ENCODE results near the gene RYR1.
A peak's percentile ranks its signal among the peaks of the same experiment; 100 is the strongest.

Gene RYR1

DNA sequence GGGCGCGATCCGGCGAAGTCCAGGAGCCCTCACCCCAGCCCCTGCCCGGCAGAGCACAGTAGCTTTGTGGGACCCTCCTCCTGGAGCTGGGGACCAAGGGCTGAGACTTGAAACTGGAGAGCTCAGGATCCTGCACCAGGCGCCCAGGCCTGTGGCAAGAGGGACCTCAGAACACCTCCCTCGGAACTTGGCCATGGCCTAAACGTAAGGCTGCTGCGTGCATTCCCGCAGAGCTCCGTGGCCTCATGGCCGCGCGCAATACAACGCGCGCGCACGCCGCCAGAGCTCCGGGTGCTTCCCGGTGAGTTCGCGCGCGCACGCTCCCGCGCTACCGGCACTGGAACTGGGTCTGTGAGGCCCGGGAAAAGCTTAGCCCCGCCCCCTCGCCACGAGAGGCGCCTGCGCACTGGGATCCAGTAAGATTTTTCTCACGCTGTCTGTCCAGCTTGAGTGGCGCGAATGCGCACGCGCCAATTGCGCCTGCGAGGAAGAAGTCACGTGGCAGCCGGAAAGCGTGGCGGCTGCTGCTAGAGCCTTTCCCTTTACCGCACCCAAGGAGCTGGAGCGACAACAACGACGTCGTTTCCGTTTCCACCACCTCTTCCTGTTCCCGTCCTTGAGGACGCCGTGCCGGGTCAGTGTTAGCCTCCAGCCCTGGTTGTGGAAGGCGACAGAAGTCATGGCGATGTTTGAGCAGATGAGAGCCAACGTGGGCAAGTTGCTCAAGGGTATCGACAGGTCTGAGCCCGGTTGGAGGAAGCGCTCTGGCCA is 185.3 kb downstream of the RYR1 start, which contains the start of gene EIF3K:
Gene EIF3K (plus strand): TSS at position 599 of the 771 bp plus-strand sequence. CDS start 81 bp downstream, at position 680.
- H3K9ac ChIP-seq (ENCODE audit: low read length), result peak within 1 kb of the TSS; percentile 94
- peak within 1 kb of the TSS; percentile 94 for H3K4me2 ChIP-seq (ENCODE audit: low read depth, low read length, poor library complexity, severe bottlenecking)
- no peaks in the 10 kb centered on the region for H3K9me3 ChIP-seq (ENCODE audit: insufficient read depth, low read length)
- no peaks in the 10 kb centered on the region for H3K9me2 ChIP-seq (replicated peaks; ENCODE audit: insufficient read depth, low read length)
- peak within 1 kb of the TSS; percentile 54 for H2AFZ ChIP-seq (ENCODE audit: low read depth, low read length, severe bottlenecking)
- H3F3A ChIP-seq (ENCODE audit: insufficient read depth), result peaks cover 11% of the 10 kb centered on the region
- H3K27ac ChIP-seq (ENCODE audit: low read depth, low read length), result peak within 1 kb of the TSS; percentile 93
- peaks cover 46% of the 10 kb centered on the region for H3K79me2 ChIP-seq (ENCODE audit: insufficient read depth, low read length)
- H3K4me3 ChIP-seq (ENCODE audit: insufficient read depth, low read length, poor library complexity, severe bottlenecking), result peak within 1 kb of the TSS; percentile 94
- H4K20me1 ChIP-seq (ENCODE audit: low read depth, low read length), result no peaks in the 10 kb centered on the region
- no peak for TF ChIP-seq EZH2phosphoT487 (conservative IDR thresholded peaks at IDR 0.05; ENCODE audit: low read length)
- TF ChIP-seq, protein P1, sequence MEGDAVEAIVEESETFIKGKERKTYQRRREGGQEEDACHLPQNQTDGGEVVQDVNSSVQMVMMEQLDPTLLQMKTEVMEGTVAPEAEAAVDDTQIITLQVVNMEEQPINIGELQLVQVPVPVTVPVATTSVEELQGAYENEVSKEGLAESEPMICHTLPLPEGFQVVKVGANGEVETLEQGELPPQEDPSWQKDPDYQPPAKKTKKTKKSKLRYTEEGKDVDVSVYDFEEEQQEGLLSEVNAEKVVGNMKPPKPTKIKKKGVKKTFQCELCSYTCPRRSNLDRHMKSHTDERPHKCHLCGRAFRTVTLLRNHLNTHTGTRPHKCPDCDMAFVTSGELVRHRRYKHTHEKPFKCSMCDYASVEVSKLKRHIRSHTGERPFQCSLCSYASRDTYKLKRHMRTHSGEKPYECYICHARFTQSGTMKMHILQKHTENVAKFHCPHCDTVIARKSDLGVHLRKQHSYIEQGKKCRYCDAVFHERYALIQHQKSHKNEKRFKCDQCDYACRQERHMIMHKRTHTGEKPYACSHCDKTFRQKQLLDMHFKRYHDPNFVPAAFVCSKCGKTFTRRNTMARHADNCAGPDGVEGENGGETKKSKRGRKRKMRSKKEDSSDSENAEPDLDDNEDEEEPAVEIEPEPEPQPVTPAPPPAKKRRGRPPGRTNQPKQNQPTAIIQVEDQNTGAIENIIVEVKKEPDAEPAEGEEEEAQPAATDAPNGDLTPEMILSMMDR (IDR thresholded peaks at IDR 0.05; ENCODE audit: insufficient read depth, low read length, poor library complexity, severe bottlenecking), result no peak
- peaks cover 8% of the 10 kb centered on the region; the same call in 1 of the 2 replicates for H3K36me3 ChIP-seq (ENCODE audit: low read length)
- no peaks in the 10 kb centered on the region for H3K27me3 ChIP-seq (ENCODE audit: low read length)

GRCh38 chr19:38619361-38620174 is 186.1 kb downstream of the RYR1 start:
- Histone ChIP-seq H3K79me2 (ENCODE audit: insufficient read depth, low read length) (peaks cover 46% of the 10 kb centered on the region), H2AFZ (ENCODE audit: low read depth, low read length, severe bottlenecking) (peak overlapping the region; percentile 54), H3K4me2 (ENCODE audit: low read depth, low read length, poor library complexity, severe bottlenecking) (peak overlapping the region; percentile 94)

GRCh38 chr19:38624822-38625221 is 191.3 kb downstream of the RYR1 start:
- Histone ChIP-seq H3F3A (ENCODE audit: insufficient read depth) (no peaks in the 10 kb centered on the region), H3K9me3 (ENCODE audit: insufficient read depth, low read length) (no peaks in the 10 kb centered on the region), H3K79me2 (ENCODE audit: insufficient read depth, low read length) (peaks cover 13% of the 10 kb centered on the region), H3K4me3 (ENCODE audit: insufficient read depth, low read length, poor library complexity, severe bottlenecking) (no peak overlapping the region), H4K20me1 (ENCODE audit: low read depth, low read length) (no peaks in the 10 kb centered on the region), H3K27me3 (ENCODE audit: low read length) (no peaks in the 10 kb centered on the region), H3K27ac (ENCODE audit: low read depth, low read length) (no peak overlapping the region), H3K36me3 (ENCODE audit: low read length) (peaks cover 10% of the 10 kb centered on the region; the same call in 1 of the 2 replicates), H2AFZ (ENCODE audit: low read depth, low read length, severe bottlenecking) (no peak overlapping the region), H3K4me2 (ENCODE audit: low read depth, low read length, poor library complexity, severe bottlenecking) (no peak overlapping the region), H3K9ac (ENCODE audit: low read length) (no peak overlapping the region), H3K9me2 (replicated peaks; ENCODE audit: insufficient read depth, low read length) (no peaks in the 10 kb centered on the region)
- TF ChIP-seq, protein P1 (IDR thresholded peaks at IDR 0.05; ENCODE audit: insufficient read depth, low read length, poor library complexity, severe bottlenecking), result no peak
- no peak for TF ChIP-seq EZH2phosphoT487 (conservative IDR thresholded peaks at IDR 0.05; ENCODE audit: low read length)

More at GRCh38 chr19:38619361-38620174, 186.1 kb downstream of the RYR1 start:
- no peaks in the 10 kb centered on the region for H3K27me3 ChIP-seq (ENCODE audit: low read length)
- H3K27ac ChIP-seq (ENCODE audit: low read depth, low read length), result peak overlapping the region; percentile 28
- H3K4me3 ChIP-seq (ENCODE audit: insufficient read depth, low read length, poor library complexity, severe bottlenecking), result peak overlapping the region; percentile 94
- H3K9me3 ChIP-seq (ENCODE audit: insufficient read depth, low read length), result no peaks in the 10 kb centered on the region
- H3K9me2 ChIP-seq (replicated peaks; ENCODE audit: insufficient read depth, low read length), result no peaks in the 10 kb centered on the region
- TF ChIP-seq EZH2phosphoT487 (conservative IDR thresholded peaks at IDR 0.05; ENCODE audit: low read length), result no peak
- TF ChIP-seq, protein P1 (IDR thresholded peaks at IDR 0.05; ENCODE audit: insufficient read depth, low read length, poor library complexity, severe bottlenecking), result no peak
- H3F3A ChIP-seq (ENCODE audit: insufficient read depth), result peaks cover 11% of the 10 kb centered on the region
- peak overlapping the region; percentile 94 for H3K9ac ChIP-seq (ENCODE audit: low read length)
- H3K36me3 ChIP-seq (ENCODE audit: low read length), result peaks cover 8% of the 10 kb centered on the region; the same call in 1 of the 2 replicates
- no peaks in the 10 kb centered on the region for H4K20me1 ChIP-seq (ENCODE audit: low read depth, low read length)

Measured in SU-DHL-6 (cell line).